Measurements from ENCODE around the gene BAIAP2L1.
A peak's percentile ranks its signal among the peaks of the same experiment; 100 is the strongest.

Gene BAIAP2L1

DNA sequence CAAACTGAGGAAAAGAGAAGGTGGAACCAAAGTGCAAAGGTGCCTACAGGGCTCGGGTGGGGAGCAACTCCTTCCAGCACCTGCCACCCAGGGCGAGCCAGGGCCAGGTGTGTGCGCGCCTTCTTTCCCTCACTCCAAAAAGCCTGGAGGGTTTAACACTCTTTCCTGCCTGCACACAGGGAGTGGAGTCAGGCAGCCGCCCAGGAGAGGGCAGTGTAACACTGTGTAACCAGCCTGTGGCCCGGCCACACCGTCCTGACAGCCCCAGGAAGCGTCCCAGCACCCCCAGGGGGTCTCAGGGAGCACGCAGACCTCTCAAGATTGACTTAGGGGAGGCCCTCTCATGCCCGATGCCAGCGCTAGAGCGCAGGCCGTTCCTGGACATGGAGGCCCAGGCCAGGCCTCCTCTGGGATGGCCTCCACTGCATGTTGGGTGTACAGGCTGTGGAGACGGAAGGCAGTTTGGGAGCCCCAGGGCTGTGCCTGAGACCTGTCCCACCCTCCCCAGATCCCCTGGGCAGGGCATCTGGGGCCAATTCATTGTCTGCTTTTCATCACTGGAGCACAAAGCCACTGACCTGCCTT, 106.0 kb downstream of the BAIAP2L1 start:
- DNase-seq (ENCODE audit: low spot score): peak; percentile 66

DNA sequence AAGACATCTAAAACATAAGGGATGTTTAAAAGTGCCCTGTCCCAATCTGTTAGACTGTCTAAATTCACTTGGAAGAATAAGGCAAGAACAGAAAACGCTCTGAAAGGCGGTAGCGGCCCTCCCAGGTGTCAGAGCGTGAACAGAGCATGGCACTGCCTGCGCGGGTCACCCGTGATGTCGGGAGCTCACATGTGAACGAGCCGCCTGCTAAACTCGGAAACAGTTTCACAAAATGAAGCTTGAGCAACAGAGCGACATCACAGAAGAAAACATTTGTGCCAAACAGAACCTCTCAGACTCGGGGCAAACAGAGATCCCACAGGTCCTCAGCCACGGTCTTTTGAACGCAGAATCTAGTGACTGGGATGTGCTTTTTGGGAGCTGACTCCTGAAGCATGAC, 106.6 kb downstream of the BAIAP2L1 start:
- no peak for DNase-seq (ENCODE audit: low spot score)

DNA sequence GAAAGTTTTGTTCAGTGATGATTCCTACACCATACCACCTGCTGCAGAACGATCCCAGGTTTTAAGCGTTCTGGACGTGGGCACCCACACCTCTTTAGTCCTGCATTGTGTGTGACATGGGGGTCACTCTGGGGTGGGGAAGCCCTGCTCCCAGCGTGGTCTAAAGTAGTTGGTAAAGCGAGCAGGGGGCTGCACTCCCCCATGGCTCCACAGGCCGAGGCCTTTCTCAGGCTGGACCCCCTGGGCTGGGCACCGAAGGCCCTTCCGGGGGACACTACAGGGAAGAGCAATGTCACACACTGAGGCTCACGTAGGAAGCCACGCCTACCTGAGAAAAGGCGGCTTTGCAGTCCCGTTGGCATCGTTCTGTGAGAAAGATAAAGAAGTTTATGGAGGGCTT, 107.1 kb downstream of the BAIAP2L1 start:
- DNase-seq (ENCODE audit: low spot score): no peak

DNA sequence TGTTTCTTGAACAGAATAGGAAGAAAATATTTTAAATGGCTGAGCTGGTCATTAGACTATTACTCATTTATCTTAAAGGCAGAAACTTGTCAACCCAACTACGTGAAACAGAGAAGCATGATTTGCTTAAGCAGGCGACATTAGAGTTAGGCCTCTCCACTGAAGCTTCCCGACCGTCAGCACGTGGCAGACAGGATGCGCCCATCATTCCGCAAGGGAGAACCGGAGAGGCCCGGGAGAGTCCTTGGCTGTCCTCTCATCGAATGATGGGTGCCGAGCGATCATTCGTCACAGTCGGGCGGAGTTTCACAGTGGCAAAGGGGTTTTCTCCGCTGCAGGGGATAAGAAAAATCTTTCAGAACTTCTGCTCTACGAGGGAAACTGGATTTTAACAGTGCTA, 107.6 kb downstream of the BAIAP2L1 start:
- no peak for DNase-seq (ENCODE audit: low spot score)

DNA sequence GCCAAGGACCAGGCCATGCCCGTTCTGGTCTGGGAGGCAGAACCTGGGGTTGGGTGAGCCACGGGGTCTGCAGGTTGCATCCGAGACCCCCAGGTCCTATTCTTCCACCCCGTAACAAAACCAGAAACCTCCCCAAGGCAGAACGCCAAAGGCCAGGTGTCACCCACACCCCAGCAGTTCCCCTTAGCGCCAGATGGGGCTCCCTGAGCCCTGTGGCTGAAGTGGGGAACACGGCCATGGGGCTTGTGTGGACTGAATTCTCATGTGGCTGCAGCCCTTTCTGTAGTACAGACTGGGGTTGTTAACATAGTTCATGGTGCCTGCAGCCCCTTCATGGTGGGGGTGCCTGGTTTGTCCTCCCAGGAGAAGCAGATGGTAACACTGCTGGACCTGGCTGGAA, 109.2 kb downstream of the BAIAP2L1 start:
- DNase-seq (ENCODE audit: low spot score): no peak

DNA sequence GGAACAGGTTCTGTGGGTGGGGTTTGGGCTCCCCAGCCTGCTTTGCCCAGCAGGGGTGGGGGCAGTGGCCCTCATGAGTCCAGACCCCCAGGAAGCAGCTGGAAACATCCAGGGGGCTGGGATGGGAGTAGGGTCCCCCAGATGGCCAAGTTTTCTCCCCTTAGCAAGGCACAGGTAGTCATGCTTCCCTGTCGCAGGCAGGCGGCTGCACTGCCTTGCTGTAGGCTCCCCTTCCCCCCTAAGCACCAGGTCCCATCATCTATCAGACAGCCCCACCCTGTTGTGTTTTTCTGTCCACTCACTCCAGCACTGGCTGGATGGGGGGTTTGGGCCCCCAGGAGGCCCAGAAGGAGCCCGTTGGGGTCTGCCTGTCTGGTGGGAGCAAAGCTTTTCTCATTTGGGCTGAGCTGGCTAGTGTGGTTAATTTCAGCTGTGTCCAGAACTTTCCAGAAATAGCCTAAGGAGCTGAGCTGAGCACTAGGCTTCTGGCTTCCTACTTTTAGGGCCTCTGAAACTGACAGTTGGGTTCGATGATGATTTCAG, 111.5 kb downstream of the BAIAP2L1 start:
- DNase-seq (ENCODE audit: low spot score): no peak

DNA sequence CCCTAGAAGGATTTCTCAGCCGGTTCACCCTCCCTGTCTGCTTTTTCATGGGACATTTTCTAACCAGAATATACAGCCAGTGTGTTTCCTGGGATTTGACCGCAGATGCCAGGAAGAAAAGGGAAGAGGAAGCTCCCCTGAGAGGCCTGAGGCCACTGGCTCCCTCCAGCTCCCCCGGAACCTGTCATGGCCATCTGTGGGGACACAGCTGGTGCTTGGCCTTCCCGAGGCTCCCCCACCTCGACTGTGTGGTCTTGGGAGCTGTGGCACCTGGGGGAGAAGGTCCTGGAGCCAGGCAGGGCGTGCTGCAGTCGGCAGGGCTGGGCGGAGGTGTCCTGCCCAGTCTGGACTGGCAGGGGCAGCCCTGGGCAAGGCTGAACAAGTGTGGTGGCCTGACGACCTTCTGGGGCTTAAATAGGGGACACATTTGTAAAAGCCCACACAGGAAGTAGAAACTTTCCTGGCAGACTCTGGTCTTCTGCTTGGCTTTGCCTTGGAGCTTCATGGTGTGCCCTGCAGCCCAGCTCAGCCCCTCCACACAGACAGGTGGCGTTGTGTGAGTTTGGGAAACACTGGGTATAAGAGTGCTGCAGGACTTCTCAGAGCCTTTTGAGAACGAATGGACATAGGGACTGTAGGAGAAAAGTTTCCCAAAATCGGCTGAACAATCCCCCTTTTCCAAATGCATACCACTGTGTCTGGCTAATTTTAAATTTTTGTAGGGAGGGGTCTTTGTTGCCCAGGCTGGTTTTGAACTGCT, 112.6 kb downstream of the BAIAP2L1 start:
- no peak for DNase-seq (ENCODE audit: low spot score)

DNA sequence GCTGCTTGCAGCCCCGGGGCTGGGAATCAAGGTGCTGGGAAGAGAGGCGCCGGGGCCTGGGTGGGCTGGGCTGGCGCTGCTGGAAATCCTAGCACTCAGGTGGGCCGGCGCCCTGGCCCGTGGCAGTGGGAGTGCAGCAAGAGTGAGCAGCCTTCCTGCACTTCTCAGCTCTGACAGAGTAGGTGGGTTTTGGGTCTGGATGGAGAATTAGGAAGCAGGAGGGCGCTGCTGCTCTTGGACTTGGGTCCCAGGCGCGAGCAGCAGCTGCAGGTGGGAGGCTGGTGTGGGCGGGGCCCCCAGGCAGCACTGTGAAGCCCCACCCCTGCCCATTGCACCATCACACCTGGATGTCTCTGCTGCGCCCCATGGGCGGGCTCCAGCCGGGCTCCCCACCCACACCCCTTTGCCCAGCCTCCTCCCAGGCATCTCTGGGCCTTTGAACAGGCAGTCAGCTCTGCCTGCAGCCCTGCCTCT, 113.4 kb downstream of the BAIAP2L1 start:
- DNase-seq (ENCODE audit: low spot score): no peak

DNA sequence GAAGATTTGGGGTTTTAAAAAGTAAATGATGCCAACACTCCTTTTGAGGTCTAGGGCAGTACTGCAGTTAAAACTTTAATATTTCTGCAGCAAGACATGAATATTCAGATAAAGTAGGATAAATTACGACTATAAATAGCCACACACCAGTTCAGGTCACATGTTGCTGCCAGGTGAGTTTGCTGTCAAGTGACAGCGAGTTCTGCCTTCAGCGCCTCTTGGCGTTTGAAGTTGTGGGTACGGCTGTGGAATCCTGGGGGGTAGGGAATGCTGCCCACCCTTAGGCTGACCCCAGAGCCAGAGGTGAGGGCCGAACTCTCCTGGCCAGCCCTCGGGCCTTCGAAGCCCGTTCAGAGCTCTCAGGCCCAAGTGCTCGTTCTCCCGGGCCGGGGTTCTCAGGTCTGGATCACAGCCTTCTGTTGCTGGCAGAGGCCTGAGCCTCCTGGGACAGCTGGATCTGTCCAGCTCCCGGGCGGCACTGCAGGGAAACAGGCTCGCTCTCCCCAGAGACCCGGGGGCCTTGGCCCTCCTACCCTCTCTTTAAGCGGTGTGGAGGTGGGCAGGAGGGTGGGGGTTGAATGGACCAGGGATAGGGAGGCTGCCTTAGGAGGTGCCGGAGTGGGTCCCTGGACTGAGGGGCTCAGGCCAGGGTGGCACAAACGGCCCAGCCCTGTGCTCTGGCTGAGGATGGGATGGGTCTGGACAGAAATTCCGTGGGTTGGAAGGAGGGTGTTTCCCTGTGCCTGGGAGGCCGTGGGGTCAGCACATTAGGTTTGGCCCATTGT, 114.0 kb downstream of the BAIAP2L1 start:
- no peak for DNase-seq (ENCODE audit: low spot score)

DNA sequence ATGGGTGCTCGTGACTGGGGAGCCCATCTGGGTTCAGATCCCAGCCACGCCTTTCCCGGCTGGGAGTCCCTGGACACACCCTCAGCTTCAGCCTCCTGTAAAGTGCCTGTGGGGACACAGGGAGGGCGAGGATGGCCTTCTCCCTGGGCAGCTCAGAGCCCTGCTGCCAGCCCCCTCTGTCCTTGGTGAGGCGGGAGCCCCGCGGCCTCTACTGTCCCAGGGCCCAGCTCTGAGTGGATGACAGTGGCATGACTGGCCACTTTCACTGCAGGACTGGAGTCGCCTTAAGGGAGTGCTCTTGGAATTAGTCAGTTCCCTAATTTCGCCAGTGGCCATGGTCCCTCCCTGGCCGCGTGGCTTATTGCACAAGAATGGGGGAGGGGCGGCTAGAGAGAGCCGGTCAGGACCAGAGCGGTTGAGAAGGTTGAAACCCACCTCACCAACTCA, 114.8 kb downstream of the BAIAP2L1 start:
- DNase-seq (ENCODE audit: low spot score): no peak

DNA sequence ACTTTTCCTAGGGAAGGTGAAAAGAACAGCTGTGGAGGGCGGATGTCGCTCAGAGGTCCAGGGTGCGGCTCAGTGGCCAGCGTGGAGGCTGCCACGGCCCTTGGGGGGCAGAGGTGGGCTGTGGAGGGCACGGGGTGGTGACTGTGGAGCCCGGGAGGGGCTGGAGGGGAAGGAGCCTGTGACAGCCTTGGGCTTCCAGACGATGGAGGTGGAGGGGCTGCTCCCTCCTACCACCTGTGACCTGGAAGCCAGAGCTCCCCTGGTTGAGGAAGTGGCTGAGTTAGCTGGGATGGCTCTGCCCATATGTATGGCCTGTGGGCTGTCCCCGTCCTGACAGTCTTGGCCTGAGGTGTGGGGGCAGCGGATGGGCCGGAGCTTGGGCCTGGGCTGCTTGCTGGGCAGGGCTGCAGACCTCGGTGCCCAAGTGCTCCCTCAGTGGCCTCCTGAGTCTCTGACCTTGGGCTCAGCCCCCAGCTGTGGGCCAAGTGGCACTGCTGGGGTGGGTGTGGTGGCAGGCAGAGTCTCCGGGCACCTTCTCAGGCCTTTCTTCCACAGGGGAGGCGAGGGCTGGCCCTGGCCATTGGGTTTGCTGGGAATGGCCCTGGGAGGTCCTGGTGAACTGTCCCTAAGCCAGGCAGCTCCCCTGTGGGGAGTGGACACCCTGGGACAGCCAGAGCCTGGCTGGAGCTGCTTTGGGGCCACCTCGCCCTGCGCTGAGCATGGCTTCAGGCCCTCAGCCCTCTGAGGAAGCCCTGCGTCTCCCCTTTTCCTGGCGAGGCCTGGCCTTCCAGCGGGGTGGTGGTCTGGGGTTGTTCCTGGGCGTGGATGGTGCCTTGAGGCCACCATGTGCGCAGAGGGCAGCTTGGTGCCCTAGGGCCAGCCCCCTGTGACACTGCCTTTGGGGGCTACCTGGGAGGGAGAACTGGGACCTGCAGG, 115.5 kb downstream of the BAIAP2L1 start:
- DNase-seq (ENCODE audit: low spot score): no peak

DNA sequence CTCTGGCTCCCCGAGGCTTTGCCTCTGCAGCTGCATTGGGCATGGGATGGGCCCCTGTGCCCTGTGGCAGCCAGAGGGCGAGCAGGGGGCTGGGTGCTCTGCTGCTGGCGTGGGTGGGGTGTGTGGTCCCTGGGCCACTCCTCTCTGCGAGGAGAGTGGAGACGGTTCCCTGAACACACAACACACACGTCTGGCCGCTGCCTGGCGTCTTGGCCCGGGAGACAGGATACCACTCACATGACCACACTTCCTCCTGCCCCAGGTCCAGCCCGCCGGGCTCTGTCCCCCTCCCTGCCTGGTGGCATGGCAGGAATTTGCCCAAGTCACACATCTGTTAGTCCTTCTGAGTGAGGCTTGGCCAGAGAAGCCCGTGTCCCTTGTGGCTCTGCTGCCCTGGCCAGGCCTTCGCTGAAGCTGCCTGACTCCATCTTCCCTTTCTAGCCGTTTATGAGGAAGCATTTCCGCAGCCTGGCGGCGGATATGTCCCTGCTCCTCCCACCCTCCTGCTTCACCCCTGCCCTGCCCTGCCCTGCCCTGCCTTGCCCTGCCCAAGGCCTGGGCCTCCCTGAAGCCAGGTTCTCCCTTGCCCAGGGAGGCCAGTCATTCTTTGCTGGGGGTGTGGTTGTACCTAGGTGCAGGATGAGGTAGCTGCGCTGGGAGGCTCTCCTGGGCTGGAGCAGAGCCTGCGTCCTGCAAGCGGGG, 116.4 kb downstream of the BAIAP2L1 start:
- no peak for DNase-seq (ENCODE audit: low spot score)

DNA sequence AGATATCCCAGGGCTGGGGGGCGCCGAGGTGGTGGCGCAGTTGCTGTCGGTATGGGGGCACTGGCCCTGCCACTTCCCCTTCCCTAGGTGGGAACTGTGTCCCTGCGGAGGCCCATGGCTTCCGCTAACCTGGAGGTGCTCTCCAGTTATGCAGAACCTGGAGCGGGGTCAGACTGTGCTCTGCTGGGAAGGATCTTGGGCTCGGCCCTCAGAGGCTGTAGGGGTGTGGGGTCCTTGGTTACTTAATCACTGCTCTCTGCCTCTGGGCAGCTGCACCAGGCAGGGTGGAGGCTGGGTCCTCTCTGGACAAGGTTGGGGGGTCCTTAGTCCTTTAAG, 117.0 kb downstream of the BAIAP2L1 start:
- no peak for DNase-seq (ENCODE audit: low spot score)

DNA sequence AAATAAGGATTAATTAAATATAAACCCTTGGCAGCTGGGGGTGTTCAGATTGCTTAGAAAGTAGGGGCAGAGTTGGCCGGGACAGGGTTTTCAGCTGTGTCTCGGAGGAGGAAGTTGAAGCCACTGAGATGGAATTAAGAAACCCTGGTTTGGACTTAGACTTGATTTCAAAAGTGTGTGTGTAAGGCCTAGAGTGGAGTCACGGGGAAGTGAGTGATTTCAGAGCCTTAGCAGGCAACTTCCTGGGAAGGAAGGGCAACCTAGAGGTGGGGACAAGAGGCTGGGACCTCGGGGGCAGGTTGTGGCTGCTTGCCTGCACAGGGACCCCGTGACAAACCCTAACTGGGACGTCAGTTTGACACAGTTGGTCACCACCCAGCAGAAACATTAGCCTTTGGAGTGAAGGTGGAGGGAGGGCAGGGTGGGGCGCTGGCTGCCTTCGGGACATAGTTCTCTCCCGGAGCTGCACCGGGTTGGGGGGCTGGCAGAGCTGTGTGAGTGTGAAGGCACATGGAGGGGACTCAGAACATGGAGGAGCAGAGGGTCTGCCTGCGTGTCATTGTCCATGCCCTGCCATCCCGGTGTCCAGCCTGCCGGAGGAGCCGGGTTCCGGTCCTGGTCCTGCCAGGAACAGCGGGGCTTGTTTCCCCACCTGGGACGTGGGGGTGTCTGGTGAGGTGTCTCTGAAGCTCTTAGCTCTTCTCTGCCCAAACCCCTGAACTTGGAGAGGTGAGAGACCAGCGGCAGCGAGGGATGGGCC, 117.6 kb downstream of the BAIAP2L1 start:
- no peak for DNase-seq (ENCODE audit: low spot score)

DNA sequence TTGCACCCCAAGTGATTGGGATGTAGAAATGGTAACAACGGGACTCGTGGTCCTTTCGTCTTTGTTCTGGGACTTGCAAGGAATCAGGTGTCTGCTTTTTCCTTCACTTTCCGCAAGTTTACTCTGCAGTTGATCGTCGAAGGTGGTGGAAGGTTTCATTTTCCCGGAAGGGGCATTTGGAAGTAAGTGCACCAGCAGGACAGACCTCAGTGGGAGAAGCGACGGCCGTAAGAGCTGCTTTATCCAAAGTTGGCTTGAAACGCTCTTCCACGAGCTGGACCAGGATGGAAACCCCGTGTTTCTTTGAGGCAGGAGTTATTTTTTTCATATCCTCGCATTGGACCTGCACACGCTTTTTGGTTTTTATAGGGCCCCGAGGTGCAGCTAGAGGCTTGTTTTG, 118.2 kb downstream of the BAIAP2L1 start:
- no peak for DNase-seq (ENCODE audit: low spot score)

DNA sequence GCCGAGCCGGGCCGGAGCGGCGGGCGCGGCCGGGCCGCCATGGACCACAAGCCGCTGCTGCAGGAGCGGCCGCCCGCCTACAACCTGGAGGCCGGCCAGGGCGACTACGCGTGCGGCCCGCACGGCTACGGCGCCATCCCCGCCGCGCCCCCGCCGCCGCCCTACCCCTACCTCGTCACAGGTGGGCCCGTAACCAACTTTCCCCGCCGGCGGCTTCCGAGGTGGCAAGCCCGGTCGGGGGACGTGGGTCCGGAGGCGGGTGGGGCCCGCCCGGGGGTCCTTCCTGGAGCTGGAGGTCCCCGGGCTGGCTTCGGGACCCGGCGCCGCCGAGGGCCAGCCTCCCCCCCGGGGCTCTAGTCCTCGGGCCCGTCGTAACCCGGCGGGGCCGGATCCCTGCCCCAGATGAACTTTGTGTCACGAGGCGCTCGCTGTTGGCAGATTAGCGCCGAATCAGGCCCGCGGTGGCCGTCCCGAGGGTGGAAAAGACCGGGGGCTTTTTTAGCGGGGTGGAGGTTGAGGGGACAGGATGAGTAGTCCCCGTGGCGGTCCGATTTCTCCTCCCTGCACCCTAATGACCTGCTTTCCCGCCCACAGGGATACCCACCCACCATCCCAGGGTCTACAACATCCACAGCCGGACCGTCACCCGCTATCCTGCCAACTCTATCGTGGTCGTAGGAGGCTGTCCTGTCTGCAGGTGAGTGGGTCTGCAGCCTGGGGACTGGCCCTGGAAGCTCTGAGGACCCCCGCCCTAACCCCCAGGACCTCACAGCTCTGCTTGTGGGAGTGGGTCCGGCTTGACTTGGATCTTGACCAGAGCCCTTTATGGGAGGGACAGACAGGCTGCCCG, 118.9 kb downstream of the BAIAP2L1 start:
- no peak for DNase-seq (ENCODE audit: low spot score)

DNA sequence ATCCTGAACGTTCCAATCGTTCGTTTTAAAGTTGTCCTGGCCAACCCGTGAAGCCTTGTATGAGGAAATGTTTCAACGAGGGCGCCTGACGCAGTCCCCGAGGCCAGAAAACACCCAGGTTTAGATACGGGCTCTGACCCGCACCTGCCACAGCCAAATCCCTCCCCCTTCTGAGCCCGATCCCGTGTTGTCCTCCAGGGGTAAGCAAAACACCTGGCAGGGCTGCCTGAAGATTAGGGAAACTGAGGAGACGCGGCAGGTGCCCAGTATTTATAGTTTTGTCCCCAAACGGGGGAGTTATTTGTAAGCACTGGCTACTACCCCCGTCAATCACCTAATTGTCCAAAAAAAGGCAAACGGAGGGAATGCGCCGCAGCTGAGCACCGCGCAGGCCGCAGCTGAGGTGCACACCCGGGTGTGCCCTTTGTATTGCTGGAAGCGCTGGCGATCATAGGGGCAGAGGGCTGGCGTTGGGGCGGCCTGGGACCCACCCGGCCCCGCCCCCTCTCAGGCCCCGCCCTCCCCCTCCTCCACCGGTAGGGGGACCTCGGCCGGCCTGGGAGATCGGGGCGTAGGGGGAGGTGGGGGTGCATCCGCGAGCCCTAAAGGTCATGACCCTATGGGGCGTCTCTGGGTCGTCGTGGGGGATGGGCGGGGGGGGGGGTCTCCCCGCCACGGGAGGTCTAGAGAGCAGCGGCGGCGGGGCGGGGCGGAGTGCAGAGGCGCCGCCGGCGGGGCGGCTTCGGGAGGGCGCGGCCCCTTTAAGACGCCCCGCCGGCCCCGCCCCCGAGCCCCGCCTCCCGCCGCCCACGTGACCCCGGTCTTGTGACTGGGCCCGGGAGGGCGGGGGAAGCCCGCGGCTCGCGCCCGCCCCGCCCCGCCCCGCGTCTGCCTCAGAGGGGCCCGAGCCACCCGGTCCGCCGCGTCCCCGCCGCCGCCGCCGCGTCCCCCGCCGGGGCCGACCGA, 119.8 kb downstream of the BAIAP2L1 start, which contains the start of gene BRI3:
BRI3 (plus strand) TSS at position 896 of the 966 bp plus-strand sequence. CDS start 110 bp downstream, outside the sequence.
- DNase-seq (ENCODE audit: low spot score): peak; percentile 87

DNA sequence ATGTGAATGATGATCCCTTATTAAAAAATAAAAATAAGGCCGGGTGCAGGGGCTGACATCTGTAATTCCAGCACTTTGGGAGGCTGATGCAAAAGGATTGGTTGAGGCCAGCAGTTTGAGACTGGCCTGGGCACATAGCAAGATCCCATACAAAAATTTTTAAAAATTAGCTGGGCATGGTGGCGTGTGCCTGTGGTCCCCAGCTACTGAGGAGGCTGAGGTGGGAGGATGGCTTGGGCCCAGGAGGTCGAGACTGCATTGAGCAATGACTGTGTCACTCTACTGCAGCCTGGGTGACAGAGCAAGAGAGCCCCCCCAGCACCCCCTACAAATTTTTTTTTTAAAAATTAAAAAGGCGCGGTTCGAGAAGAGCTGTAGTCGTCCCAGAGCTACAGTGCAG, 120.6 kb downstream of the BAIAP2L1 start:
- no peak for DNase-seq (ENCODE audit: low spot score)

Measured in cerebellar cortex (tissue), 1 donor.